Measurements from ENCODE around the gene MAFB. TPM values are rescaled to one million over a fixed set of nuclear protein-coding genes. Genes with fewer than 3 reads are reported as not detected.

Gene MAFB
- total RNA-seq, 1 experiment from 2014 or later, result 0.22 TPM

DNA sequence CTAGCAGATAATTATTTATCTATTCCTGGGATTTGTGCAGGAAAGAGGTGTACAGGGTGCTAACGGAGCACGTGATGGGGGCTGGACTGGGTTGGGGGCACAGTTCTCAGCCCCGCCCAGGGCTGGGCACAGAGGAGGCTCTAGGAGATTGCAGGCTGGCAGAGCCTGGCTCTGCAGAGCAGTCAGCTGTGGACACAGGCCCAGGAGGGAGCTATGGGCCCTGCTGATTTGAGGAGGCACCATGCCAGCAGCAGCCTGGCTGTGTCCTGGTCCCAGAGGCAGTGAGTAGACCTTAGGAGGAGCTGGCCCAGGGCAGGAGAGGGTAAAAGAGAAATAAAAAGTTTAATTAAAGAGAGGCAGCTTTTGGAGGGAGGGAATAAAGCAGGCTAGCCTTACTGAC, 19.3 kb downstream of the MAFB start (continued):
- TF ChIP-seq, protein P1, sequence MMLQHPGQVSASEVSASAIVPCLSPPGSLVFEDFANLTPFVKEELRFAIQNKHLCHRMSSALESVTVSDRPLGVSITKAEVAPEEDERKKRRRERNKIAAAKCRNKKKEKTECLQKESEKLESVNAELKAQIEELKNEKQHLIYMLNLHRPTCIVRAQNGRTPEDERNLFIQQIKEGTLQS (IDR thresholded peaks at IDR 0.05), result no peak

DNA sequence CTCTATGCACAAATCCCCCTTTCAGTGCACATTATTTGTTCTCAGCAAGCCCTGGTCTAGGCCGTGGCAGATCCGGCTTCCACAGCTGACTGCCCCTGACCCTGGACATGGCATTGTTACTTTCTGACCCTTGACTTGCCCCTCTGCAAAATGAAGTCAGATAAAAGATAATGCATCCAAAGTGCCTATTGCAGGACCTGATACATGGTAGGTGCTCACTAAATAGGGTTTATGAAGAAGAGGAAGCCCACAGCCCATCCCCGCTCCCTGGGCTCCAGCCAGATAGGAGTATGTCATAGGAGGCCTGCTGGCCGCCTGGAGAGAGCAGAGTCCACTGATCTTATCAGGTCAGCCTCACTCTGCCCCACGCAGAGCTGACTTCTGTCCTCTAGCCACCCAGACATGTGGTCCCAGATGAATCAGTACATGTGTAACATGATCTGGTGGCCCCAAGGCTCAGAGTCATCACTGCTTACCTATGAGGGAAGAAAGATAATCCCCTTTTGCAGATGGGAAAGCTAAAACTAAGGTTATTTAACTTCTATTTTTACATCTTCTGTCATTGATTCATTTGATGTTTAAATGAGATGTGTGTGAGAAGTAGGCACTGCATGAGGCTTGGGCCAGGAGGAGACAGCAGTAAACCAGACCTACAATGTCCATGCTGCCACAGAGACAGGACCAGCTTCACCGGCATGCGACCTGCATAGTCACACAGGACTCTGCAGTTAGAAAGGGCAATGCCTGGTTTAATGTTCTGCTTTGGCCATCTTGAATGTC, 20.4 kb downstream of the MAFB start:
- POLR2A ChIA-PET, result no interaction called here
- H3K9ac ChIP-seq (ENCODE audit: low read length), result no peak overlapping the region
- H3K79me2 ChIP-seq (ENCODE audit: insufficient read depth, low read length), result no peaks in the 10 kb centered on the region
- intact Hi-C loops (cut with micrococcal nuclease), result no loop called here
- peaks cover 12% of the 10 kb centered on the region in 2 experiments; a peak in 3 of 4 replicates for H3K4me1 ChIP-seq (ENCODE audit: control insufficient read depth in 1 of 2, insufficient read depth in 2 of 2, low read length in 2 of 2)
- BruUV-seq (replicated peaks), result no TSS peak
- H4K20me1 ChIP-seq (ENCODE audit: insufficient read depth), result no peaks in the 10 kb centered on the region
- DNase-seq (ENCODE audit: low read depth, low spot score), result no peak
- no peak overlapping the region for H3K4me3 ChIP-seq (replicated peaks in 1 of 2; ENCODE audit: low read depth in 1 of 2, low read length in 2 of 2)
- RAD21 ChIA-PET (ENCODE audit: low non-redundant PET in 1 of 2, low total read pairs in 2 of 2, uncharacterized antibody in 2 of 2, unreplicated experiment in 2 of 2), result interaction anchor here in 1 of 2 experiments (0.6 kb wide), 1 partner anchor 21 kb away, joined by 3 read pairs; no protein-coding TSS in a partner anchor
- H3K36me3 ChIP-seq (ENCODE audit: control insufficient read depth in 1 of 2, insufficient read depth in 2 of 2, low read length in 2 of 2), result no peaks in the 10 kb centered on the region
- no peaks in the 10 kb centered on the region for H3K27me3 ChIP-seq (ENCODE audit: insufficient read depth, low read length)
- TF ChIP-seq CEBPB (IDR thresholded peaks at IDR 0.05; ENCODE audit: low read depth), result no peak
- TF ChIP-seq RAD21 (IDR thresholded peaks at IDR 0.05; ENCODE audit: low read depth), result no peak
- no peak for TF ChIP-seq EZH2phosphoT487 (IDR thresholded peaks at IDR 0.05; ENCODE audit: borderline replicate concordance)
- TF ChIP-seq SIN3A (IDR thresholded peaks at IDR 0.05; ENCODE audit: low read depth), result no peak
- no peak for TF ChIP-seq TCF7L2 (IDR thresholded peaks at IDR 0.05; ENCODE audit: borderline replicate concordance, extremely low read depth, insufficient read depth, insufficient read length)
- TF ChIP-seq EZH2 (IDR thresholded peaks at IDR 0.05), result no peak
- no peak for TF ChIP-seq POLR2A (IDR thresholded peaks at IDR 0.05; ENCODE audit: borderline replicate concordance, extremely low read depth, insufficient read depth, insufficient read length)
- H3K9me3 ChIP-seq (ENCODE audit: control insufficient read depth in 1 of 2, insufficient read depth in 1 of 2, low read depth in 1 of 2, low read length in 2 of 2), result no peaks in the 10 kb centered on the region
- H3K4me2 ChIP-seq (ENCODE audit: low read length), result no peak overlapping the region
- ATAC-seq, result no peak
- CTCF ChIA-PET, result interaction anchor here (1.1 to 2.4 kb wide), 2 partner anchors 9 to 21 kb away, joined by 3 to 7 read pairs; partner anchors contain the start of gene MAFB
- no peak overlapping the region for H3K27ac ChIP-seq (ENCODE audit: low read depth, low read length)
- H2AFZ ChIP-seq (ENCODE audit: low read depth, low read length, poor library complexity, severe bottlenecking), result no peak overlapping the region
- H3K9me2 ChIP-seq (ENCODE audit: insufficient read depth), result no peaks in the 10 kb centered on the region
